GM12878 (cell line): ENCODE measurements around the gene GADD45A. TPM values are rescaled to one million over a fixed set of nuclear protein-coding genes. Genes with fewer than 3 reads are reported as not detected.

Experiments used
- ATAC-seq: fragments of 200-7000 bp; cut with Tn5 transposase; 3 replicates; pipeline ENCODE4 v1.9.1; 2020; ENCODE audit warnings: mild to moderate bottlenecking, moderate library complexity
- BruUV-seq: library from RNA; stranded (reverse); fragments of 400-500 nt; replicated peaks from 2 replicates; lab custom pipeline; 2021; lab: Mats Ljungman, UMichigan
- CTCF ChIA-PET: fragments of 300-600 bp; sonication (Branson Sonifier 250); formaldehyde crosslinking; extraction: SDS; loops from one replicate; lab custom pipeline; 2021; ENCODE audit warnings: inconsistent platforms; lab: Yijun Ruan, JAX
- POLR2A ChIA-PET: fragments of 350-600 bp; formaldehyde crosslinking; extraction: SDS; loops from one replicate; lab custom pipeline; 2021; ENCODE audit warnings: inconsistent platforms; lab: Charles Lee
- RAD21 ChIA-PET: fragments of 300-600 bp; sonication (Branson Sonifier 250); formaldehyde crosslinking; loops from one replicate; lab custom pipeline; 2023; ENCODE audit warnings: antibody characterized with exemption; ENCODE audit not compliant: unreplicated experiment; lab: Charles Lee
- SMC1A ChIA-PET: fragments of 300-600 bp; sonication (Branson Sonifier 250); formaldehyde crosslinking; loops from one replicate; lab custom pipeline; 2023; ENCODE audit not compliant: unreplicated experiment, uncharacterized antibody; lab: Charles Lee
- DNase-seq: peaks from one replicate; pipeline ENCODE4 v3.0.0-alpha.2; 2011; ENCODE audit warnings: low read depth, low spot score
- FAIRE-seq: peaks from 3 replicates; lab custom pipeline; 2011; peaks lifted over from hg19 to GRCh38; lab: Jason Lieb, UNC
- H2AFZ ChIP-seq: 2 replicates; pipeline ENCODE4 v1.6.0; 2011; ENCODE audit warnings: low read depth, low read length, control low read depth; ENCODE audit not compliant: control insufficient read depth
- H3K27ac ChIP-seq: 2 replicates; pipeline ENCODE4 v1.5.1; 2011; ENCODE audit warnings: control low read depth; ENCODE audit not compliant: control insufficient read depth, insufficient read depth
- H3K27me3 ChIP-seq, 2 experiments: replicated peaks in 1 of 2; 2 replicates each; pipeline versions ENCODE4 v1.6.0 to v1.6.1; 2011; ENCODE audit warnings: low read length in 1 of 2; ENCODE audit not compliant: control insufficient read depth in 2 of 2, insufficient read depth in 2 of 2
- H3K36me3 ChIP-seq, 2 experiments: 2 replicates each; pipeline ENCODE4 v1.5.1; 2011; ENCODE audit warnings: low read length in 1 of 2; ENCODE audit not compliant: control insufficient read depth in 2 of 2, insufficient read depth in 2 of 2
- H3K4me1 ChIP-seq: 2 replicates; pipeline ENCODE4 v1.6.1; 2011; ENCODE audit warnings: mild to moderate bottlenecking, low read length, moderate library complexity, mixed read lengths; ENCODE audit not compliant: control insufficient read depth, insufficient read depth
- H3K4me2 ChIP-seq: 2 replicates; pipeline ENCODE4 v1.6.0; 2011; ENCODE audit warnings: control low read depth; ENCODE audit not compliant: control insufficient read depth, insufficient read depth
- H3K4me3 ChIP-seq: fragments of 200-600 bp; sonication (generic); 2 replicates; pipeline ENCODE4 v1.5.1; 2016
- H3K79me2 ChIP-seq: 2 replicates; pipeline ENCODE4 v1.6.0; 2011; ENCODE audit warnings: low read length; ENCODE audit not compliant: control insufficient read depth, insufficient read depth
- H3K9ac ChIP-seq: 2 replicates; pipeline ENCODE4 v1.8.0; 2011; ENCODE audit warnings: low read length, control low read depth, mixed read lengths; ENCODE audit not compliant: control insufficient read depth, insufficient read depth
- H3K9me3 ChIP-seq: replicated peaks from 3 replicates; pipeline ENCODE4 v1.5.1; 2011; ENCODE audit warnings: mild to moderate bottlenecking, low read length; ENCODE audit not compliant: control insufficient read depth, insufficient read depth
- H4K20me1 ChIP-seq: 2 replicates; pipeline ENCODE4 v1.6.0; 2011; ENCODE audit not compliant: control insufficient read depth, insufficient read depth
- ESRRA ChIP-seq: IDR thresholded peaks from 2 replicates; pipeline ENCODE4 v1.6.1; 2012; ENCODE audit warnings: mild to moderate bottlenecking, low read length, improper control_type of control experiment
- FOXM1 ChIP-seq: IDR thresholded peaks from 2 replicates; pipeline ENCODE4 v1.6.1; 2012; ENCODE audit warnings: low read depth, mild to moderate bottlenecking, inconsistent platforms, low read length, moderate library complexity
- HDAC2 ChIP-seq: fragments of 200-600 bp; sonication (generic); IDR thresholded peaks from 2 replicates; pipeline ENCODE4 v1.6.1; 2017
- MTA3 ChIP-seq: IDR thresholded peaks from 2 replicates; pipeline ENCODE4 v1.6.1; 2012; ENCODE audit warnings: low read length, inconsistent platforms, borderline replicate concordance
- NBN ChIP-seq: fragments of 450-650 bp; IDR thresholded peaks from 2 replicates; pipeline ENCODE4 v1.6.1; 2016
- NFYB ChIP-seq: IDR thresholded peaks from 2 replicates; pipeline ENCODE4 v1.6.1; 2011; ENCODE audit warnings: low read depth, mild to moderate bottlenecking, low read length, improper control_type of control experiment, moderate library complexity; ENCODE audit not compliant: insufficient read depth
- RUNX3 ChIP-seq: IDR thresholded peaks from 2 replicates; pipeline ENCODE4 v1.6.1; 2012; ENCODE audit warnings: low read length, inconsistent platforms
- SIN3A ChIP-seq: IDR thresholded peaks from 2 replicates; pipeline ENCODE4 v1.6.1; 2012; ENCODE audit warnings: low read depth, low read length, improper control_type of control experiment
- SIX5 ChIP-seq: IDR thresholded peaks from 2 replicates; pipeline ENCODE4 v1.6.1; 2011; ENCODE audit warnings: mild to moderate bottlenecking, low read depth, low read length, moderate library complexity; ENCODE audit not compliant: severe bottlenecking
- SMAD5 ChIP-seq: IDR thresholded peaks from 2 replicates; pipeline ENCODE4 v1.6.1; 2016; ENCODE audit warnings: antibody characterized with exemption, low read depth
- SMARCA5 ChIP-seq: fragments of 450-650 bp; IDR thresholded peaks from 2 replicates; pipeline ENCODE4 v1.6.1; 2017; ENCODE audit warnings: mild to moderate bottlenecking
- WRNIP1 ChIP-seq: IDR thresholded peaks from 2 replicates; pipeline ENCODE4 v1.6.1; 2011; ENCODE audit warnings: low read depth, low read length, improper control_type of control experiment, borderline replicate concordance
- YY1 ChIP-seq: IDR thresholded peaks from 2 replicates; pipeline ENCODE4 v1.6.1; 2011; ENCODE audit warnings: low read depth, mild to moderate bottlenecking, low read length
- WGBS: methylation state at CpG from one replicate; pipeline ENCODE4 v1.1.6; 2016; ENCODE audit warnings: low lambda C conversion rate; ENCODE audit not compliant: insufficient replicate concordance, insufficient coverage; ENCODE audit errors: missing lambda C conversion rate; 5-methylcytosine and 5-hydroxymethylcytosine counted together
- in situ Hi-C: fragments of 300-500 bp; cut with MboI; formaldehyde crosslinking; loops from 9 replicates; pipeline ENCODE4 v1.14.3; 2018; ENCODE audit warnings: mixed read lengths
- intact Hi-C: fragments of 100-400 bp; cut with micrococcal nuclease; formaldehyde crosslinking; loops from one replicate; pipeline ENCODE4 v1.14.2; 2022; ENCODE audit not compliant: unreplicated experiment
- polyA plus RNA-seq, 11 experiments: library from polyadenylated mRNA; depleted of rRNA in 4 of 11; unstranded in 6 of 11; stranded (reverse) in 5 of 11; fragments of >200 nt; fragmentation: Nextera tagmentation in 4 of 11; fragmentation: Illumina TruSeq in 1 of 11; extraction: Ambion mirVana in 4 of 11; extraction: Trizol in 1 of 11; gene quantifications; 1 replicate in 1 of 11; 2 replicates in 10 of 11; pipeline versions ENCODE4 v1.2.1 to v1.2.3, GENCODE V29; 2011 to 2016; ENCODE audit warnings: inconsistent platforms in 2 of 11, missing spikeins in 2 of 11, low read depth in 1 of 11
- total RNA-seq, 4 experiments: library from RNA; depleted of rRNA in 3 of 4; stranded (reverse); fragments of >200 nt in 3 of 4; fragmentation: Illumina TruSeq in 1 of 4; extraction: Trizol in 1 of 4; gene quantifications; 2 replicates each; pipeline versions ENCODE4 v1.2.1 to v1.2.3, GENCODE V29; 2013 to 2021
- TF ChIP-seq, protein P1 (sequence below): fragments of 150-350 bp; IDR thresholded peaks from 2 replicates; pipeline ENCODE4 v1.6.1; 2016; ENCODE audit warnings: low read depth, low read length
- TF ChIP-seq, protein P2 (sequence below): fragments of 450-650 bp; formaldehyde crosslinking; IDR thresholded peaks from 2 replicates; pipeline ENCODE4 v1.5.0; 2022; ENCODE audit warnings: mild to moderate bottlenecking, missing genetic modification characterization

The GADD45A gene
- total and polyA plus RNA-seq, 10 of the 15 experiments (the other 5 are each of a cell fraction or from before 2014, with no cell fraction given): 4.7 to 48.9 (median 18.5) TPM

DNA sequence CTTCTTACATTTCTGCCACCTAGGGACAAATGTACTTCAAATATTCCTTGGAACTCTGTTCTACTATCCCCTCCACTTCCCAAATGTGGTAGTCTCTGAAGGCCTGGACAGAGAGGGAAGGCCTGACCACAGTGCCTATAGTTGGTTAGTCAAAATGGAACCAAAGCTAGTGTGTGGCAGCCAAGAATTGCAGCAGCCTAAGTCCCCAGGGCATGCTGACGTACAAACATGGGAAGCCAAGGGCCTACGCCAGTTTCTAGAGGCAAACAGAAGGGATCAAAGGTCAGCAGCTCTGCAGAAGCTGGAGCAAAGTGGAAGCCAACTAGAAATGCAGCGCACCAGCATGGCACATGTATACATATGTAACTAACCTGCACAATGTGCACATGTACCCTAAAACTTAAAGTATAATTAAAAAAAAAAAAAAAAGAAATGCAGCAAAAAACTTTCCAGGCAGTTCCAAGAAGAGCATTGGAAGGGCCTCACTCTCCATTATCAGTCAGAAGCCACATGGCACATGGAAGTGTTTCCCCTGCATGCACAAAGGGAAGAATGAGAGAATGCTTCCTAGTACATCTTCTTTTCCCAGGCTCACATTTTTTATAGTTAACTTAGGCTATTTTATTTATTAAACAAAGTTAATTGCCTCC lies 39.4 kb upstream of the GADD45A start (continued):
- TF ChIP-seq, protein P1, sequence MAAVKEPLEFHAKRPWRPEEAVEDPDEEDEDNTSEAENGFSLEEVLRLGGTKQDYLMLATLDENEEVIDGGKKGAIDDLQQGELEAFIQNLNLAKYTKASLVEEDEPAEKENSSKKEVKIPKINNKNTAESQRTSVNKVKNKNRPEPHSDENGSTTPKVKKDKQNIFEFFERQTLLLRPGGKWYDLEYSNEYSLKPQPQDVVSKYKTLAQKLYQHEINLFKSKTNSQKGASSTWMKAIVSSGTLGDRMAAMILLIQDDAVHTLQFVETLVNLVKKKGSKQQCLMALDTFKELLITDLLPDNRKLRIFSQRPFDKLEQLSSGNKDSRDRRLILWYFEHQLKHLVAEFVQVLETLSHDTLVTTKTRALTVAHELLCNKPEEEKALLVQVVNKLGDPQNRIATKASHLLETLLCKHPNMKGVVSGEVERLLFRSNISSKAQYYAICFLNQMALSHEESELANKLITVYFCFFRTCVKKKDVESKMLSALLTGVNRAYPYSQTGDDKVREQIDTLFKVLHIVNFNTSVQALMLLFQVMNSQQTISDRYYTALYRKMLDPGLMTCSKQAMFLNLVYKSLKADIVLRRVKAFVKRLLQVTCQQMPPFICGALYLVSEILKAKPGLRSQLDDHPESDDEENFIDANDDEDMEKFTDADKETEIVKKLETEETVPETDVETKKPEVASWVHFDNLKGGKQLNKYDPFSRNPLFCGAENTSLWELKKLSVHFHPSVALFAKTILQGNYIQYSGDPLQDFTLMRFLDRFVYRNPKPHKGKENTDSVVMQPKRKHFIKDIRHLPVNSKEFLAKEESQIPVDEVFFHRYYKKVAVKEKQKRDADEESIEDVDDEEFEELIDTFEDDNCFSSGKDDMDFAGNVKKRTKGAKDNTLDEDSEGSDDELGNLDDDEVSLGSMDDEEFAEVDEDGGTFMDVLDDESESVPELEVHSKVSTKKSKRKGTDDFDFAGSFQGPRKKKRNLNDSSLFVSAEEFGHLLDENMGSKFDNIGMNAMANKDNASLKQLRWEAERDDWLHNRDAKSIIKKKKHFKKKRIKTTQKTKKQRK: no peak
- TF ChIP-seq MTA3 (no peak), NBN (no peak), HDAC2 (no peak), SMARCA5 (no peak)
- TF ChIP-seq, all 136 proteins: peak for 0

DNA sequence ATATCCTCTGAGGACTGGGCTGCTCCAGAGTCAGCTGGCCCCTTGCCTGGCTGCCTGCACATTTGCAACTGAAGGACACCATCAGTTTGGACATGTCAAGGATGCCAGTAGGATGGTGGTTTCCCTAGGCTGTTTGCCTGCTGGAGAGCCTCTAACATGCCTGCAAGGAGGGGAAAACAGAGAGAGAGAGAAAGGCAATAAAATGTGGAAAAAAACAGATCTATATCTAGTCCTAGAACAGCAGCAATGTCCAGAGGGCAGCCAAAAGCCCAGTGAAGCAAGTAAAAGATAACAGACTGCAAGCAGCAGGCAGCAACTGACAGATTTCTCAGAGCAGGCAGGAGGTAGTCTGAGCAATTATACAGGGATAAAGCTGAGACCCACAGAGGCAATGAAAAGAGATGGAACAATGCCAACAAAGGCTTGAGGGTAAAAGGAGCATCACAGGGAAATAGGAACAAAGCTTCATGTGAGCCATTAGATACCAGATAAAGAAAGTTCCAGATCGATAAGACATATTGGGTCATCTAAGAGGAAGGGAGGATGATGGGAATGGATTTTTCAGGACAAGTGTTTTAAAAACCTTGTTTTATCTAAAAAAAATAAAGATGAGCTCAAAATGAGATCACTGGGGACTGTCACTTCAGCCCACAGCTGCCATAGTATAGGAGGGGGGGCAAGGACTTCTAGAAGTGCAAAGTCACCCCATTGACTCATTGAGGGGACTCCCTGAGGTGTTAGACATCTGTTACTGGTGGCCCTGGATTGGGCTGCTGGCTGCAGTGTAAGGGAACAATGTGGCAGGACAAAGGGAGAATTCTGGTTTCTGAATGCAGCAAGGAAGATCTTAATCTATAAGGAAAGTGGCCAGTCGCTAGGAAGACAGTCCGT lies 38.6 kb upstream of the GADD45A start:
- no TSS peak for BruUV-seq
- no peaks in the 10 kb centered on the region for H3K79me2 ChIP-seq
- no peaks in the 10 kb centered on the region; a peak in 1 of 4 replicates for H3K27me3 ChIP-seq
- ChIA-PET CTCF (interaction anchor here (0.6 to 2.6 kb wide), 2 partner anchors 114 to 167 kb away, joined by 3 to 11 read pairs; no protein-coding TSS in a partner anchor), RAD21 (interaction anchor here (1.0 to 1.5 kb wide), 3 partner anchors 32 to 114 kb away, joined by 3 to 6 read pairs (median 3); no protein-coding TSS in a partner anchor), SMC1A (interaction anchor here (0.9 to 3.1 kb wide), 5 partner anchors 21 to 114 kb away, joined by 3 to 10 read pairs (median 4); no protein-coding TSS in a partner anchor), POLR2A (interaction anchor here (1.0 to 1.9 kb wide), 2 partner anchors 38 kb away, joined by 3 to 5 read pairs; no protein-coding TSS in a partner anchor)
- H3K9me3 ChIP-seq: no peaks in the 10 kb centered on the region
- H3K27ac ChIP-seq: no peak overlapping the region
- WGBS: 51% methylated on average over 3 of the region's 3 CpGs
- in situ Hi-C loops (no loop called here), intact Hi-C loops (no loop called here)
- no peak overlapping the region for H3K4me2 ChIP-seq
- H3K9ac ChIP-seq: no peak overlapping the region
- H3K4me3 ChIP-seq: no peak overlapping the region
- H3K4me1 ChIP-seq: no peaks in the 10 kb centered on the region
- no peaks in the 10 kb centered on the region for H3K36me3 ChIP-seq
- no peak overlapping the region for H2AFZ ChIP-seq
- FAIRE-seq (no peak), ATAC-seq (peak; percentile 33; the same call in 1 of the 3 replicates), DNase-seq (no peak)
- no peaks in the 10 kb centered on the region for H4K20me1 ChIP-seq
- TF ChIP-seq ESRRA (no peak), SMAD5 (no peak), WRNIP1 (no peak), YY1 (no peak), SIN3A (no peak), FOXM1 (no peak), RUNX3 (no peak), SIX5 (no peak), NFYB (no peak)
- TF ChIP-seq, protein P2, sequence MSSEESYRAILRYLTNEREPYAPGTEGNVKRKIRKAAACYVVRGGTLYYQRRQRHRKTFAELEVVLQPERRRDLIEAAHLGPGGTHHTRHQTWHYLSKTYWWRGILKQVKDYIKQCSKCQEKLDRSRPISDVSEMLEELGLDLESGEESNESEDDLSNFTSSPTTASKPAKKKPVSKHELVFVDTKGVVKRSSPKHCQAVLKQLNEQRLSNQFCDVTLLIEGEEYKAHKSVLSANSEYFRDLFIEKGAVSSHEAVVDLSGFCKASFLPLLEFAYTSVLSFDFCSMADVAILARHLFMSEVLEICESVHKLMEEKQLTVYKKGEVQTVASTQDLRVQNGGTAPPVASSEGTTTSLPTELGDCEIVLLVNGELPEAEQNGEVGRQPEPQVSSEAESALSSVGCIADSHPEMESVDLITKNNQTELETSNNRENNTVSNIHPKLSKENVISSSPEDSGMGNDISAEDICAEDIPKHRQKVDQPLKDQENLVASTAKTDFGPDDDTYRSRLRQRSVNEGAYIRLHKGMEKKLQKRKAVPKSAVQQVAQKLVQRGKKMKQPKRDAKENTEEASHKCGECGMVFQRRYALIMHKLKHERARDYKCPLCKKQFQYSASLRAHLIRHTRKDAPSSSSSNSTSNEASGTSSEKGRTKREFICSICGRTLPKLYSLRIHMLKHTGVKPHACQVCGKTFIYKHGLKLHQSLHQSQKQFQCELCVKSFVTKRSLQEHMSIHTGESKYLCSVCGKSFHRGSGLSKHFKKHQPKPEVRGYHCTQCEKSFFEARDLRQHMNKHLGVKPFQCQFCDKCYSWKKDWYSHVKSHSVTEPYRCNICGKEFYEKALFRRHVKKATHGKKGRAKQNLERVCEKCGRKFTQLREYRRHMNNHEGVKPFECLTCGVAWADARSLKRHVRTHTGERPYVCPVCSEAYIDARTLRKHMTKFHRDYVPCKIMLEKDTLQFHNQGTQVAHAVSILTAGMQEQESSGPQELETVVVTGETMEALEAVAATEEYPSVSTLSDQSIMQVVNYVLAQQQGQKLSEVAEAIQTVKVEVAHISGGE (CRISPR knock-in tag): no peak
